GM18858 (cell line): ENCODE data around the gene CREB5.

Experiments used
- ATAC-seq: cut with Tn5 transposase; IDR thresholded peaks from one replicate; pipeline ENCODE4 v1.9.1; 2021; ENCODE audit not compliant: unreplicated experiment

CREB5 gene

GRCh38 chr7:28627896-28628295 is 215.6 kb downstream of the CREB5 start:
- no peak for ATAC-seq

- ATAC-seq = no peak
Measured at GRCh38 chr7:28629216-28629842, 217.0 kb downstream of the CREB5 start.

- ATAC-seq = no peak
Measured at GRCh38 chr7:28630350-28630749, 218.0 kb downstream of the CREB5 start.

- no peak for ATAC-seq
Measured at GRCh38 chr7:28631995-28632394, 219.7 kb downstream of the CREB5 start.

GRCh38 chr7:28638914-28639313 is 226.6 kb downstream of the CREB5 start:
- ATAC-seq = no peak

GRCh38 chr7:28640001-28640400 is 227.7 kb downstream of the CREB5 start:
- ATAC-seq = no peak

GRCh38 chr7:28641752-28642545 is 229.6 kb downstream of the CREB5 start:
- no peak for ATAC-seq

- ATAC-seq = no peak
Measured at GRCh38 chr7:28643188-28643569, 230.9 kb downstream of the CREB5 start.

- ATAC-seq = no peak
Measured at GRCh38 chr7:28643584-28644340, 231.4 kb downstream of the CREB5 start.

GRCh38 chr7:28645866-28646265 is 233.5 kb downstream of the CREB5 start:
- ATAC-seq = no peak

GRCh38 chr7:28646376-28647075 is 234.2 kb downstream of the CREB5 start:
- no peak for ATAC-seq

- no peak for ATAC-seq
Measured at GRCh38 chr7:28647076-28647421, 234.7 kb downstream of the CREB5 start.

GRCh38 chr7:28649189-28649588 is 236.9 kb downstream of the CREB5 start:
- no peak for ATAC-seq

- no peak for ATAC-seq
Measured at GRCh38 chr7:28649811-28650210, 237.5 kb downstream of the CREB5 start.

GRCh38 chr7:28654110-28654509 is 241.8 kb downstream of the CREB5 start:
- ATAC-seq = no peak

GRCh38 chr7:28656529-28656928 is 244.2 kb downstream of the CREB5 start:
- ATAC-seq = no peak

GRCh38 chr7:28658381-28658780 is 246.1 kb downstream of the CREB5 start:
- ATAC-seq = no peak

- ATAC-seq = no peak
Measured at GRCh38 chr7:28660132-28660531, 247.8 kb downstream of the CREB5 start.

GRCh38 chr7:28661826-28662595 is 249.7 kb downstream of the CREB5 start:
- no peak for ATAC-seq

- no peak for ATAC-seq
Measured at GRCh38 chr7:28666154-28666553, 253.8 kb downstream of the CREB5 start.

GRCh38 chr7:28668085-28668484 is 255.8 kb downstream of the CREB5 start:
- no peak for ATAC-seq
